GM18502 (cell line): ENCODE results near the gene ARHGEF38.
"Not testable (repeated sequence)": the region's sequence is repeated elsewhere in the genome, so short reads cannot be mapped to it uniquely, and the experiment has no call there.

Experiments used
- ATAC-seq: cut with Tn5 transposase; IDR thresholded peaks from one replicate; pipeline ENCODE4 v1.9.1; 2021; ENCODE audit warnings: mild to moderate bottlenecking; ENCODE audit not compliant: unreplicated experiment, poor library complexity

The ARHGEF38 gene

DNA sequence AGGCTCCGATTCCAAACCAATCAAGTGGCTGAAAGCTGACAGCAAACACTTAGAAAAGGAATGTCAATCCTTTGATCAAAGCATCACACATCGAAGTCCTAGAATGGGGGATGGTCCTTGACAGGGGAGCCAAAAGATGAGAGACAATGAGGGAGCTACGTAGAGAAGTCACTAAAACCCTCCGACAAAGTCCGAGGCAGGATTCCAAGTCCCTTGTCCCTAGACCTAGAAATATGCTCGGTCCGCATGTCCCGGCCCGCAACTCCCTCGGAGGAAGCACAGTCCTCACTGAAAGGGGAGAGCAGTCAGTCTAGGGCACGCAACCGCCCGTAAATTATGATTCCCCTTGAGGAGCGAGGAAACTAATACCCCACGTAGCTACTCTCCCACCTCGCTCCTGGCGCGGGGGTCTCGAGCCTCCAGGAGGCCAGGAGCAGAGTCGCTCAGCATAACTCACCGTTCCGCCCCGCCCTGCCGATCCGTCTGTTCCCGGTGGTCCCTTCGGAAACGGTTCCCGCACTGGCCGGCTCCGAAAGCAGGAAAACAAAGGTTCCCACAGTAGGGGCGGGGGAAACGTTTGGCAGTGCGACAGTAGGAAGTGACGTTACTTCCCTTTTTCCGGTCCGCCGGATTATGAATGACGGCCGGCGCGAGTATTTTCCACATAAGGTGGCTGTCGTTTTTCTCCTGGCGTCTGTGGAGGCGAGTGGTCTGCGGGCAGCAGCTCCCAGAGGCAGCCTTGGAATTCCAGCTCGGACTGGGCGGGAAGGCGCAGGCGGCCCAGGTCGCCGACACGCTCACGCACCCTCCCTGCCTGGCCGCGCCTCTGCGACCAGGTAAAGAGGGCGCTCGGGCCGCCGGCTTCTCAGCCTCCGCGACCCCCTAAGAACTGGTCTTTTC, 156.0 kb downstream of the ARHGEF38 start, which contains the start of the genes GSTCD and INTS12:
TSS of gene GSTCD (plus strand) at position 604 of the 900 bp plus-strand sequence. CDS start 8,830 bp downstream, outside the sequence.
TSS of gene INTS12 (minus strand) at position 509 of the 900 bp plus-strand sequence. CDS start 8,684 bp downstream, outside the sequence.
- peak; percentile 81 for ATAC-seq

DNA sequence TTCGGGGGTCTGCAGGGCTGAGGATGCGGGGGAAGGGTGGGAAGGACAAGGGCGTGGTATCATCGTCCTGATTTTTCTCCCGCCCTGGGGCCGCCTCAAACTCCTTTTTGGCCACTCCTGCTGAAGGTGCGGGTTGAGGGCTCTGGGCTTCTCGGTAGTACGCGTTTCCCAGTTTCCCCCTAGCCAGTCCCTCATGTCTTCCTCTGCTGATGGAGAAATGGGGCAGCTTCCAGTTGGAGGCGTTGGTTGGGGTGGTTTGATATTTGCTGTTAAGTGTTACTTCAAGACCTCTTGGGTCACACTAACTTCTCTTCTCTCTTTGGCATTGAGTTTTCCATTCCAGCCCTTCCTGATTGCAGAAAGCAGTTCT, 156.6 kb downstream of the ARHGEF38 start:
- peak; percentile 37 for ATAC-seq

DNA sequence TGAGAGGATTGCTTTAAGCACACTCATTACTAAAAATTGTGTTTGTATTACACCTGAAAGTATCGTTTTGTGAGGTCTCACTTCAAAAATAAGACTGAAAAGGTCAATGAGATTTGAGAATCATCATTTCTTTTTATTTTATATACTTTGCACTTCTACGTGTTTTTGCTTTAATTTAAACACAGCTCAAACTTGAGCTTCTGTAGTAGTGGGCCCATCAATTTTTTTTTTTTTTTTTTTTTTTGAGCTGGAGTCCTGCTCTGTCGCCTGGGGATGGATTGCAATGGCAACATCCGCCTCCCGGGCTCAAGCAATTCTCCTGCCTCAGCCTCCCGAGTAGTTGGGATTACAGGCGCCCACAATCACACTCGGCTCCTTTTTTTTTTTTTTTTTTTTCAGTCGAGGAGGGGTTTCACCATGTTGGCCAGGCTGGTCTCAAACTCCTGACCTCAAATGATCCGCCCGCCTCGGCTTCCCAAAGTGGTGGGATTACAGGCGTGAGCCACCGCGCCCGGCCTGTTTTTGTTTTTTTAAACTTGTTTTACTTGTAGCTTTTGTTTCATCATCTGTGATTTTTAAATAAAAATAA, 157.7 kb downstream of the ARHGEF38 start:
- no peak for ATAC-seq

DNA sequence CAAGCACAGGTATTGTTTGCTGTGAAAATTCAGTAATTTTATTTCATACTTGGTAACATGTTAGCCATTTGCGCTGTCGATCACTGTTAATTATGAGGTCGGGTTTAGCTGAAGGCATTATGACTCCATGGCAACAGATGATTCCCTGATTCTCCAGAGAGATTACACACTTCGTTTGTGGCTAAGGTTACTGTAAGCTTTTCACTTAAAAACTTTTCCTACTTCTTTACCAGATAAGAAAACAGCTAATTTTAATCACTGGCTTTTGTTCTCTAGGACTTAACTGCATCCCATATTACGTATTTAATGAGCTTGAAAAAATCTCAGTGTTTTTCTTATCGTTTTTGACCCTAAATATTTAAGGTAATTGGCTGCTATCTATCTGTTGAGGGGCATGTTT, 158.3 kb downstream of the ARHGEF38 start:
- no peak for ATAC-seq

DNA sequence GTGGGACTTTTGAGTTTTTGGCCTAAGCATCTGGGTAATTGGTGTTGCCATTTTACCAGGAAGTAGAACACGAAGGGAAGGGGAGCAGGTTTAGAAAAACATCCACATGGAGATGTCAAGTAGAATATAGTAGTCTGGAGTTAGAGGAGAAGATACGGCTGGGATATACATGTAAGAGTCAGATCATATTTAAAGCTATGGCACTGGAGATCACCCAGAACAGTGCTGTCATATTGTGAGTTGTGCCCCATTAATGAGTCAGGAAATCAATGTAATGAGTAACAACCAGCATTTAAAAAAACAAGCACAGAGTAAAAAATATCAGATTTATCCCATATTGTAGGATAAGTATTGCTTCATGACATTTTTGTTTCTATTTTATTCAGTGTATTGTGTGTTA, 160.3 kb downstream of the ARHGEF38 start:
- ATAC-seq, result no peak

DNA sequence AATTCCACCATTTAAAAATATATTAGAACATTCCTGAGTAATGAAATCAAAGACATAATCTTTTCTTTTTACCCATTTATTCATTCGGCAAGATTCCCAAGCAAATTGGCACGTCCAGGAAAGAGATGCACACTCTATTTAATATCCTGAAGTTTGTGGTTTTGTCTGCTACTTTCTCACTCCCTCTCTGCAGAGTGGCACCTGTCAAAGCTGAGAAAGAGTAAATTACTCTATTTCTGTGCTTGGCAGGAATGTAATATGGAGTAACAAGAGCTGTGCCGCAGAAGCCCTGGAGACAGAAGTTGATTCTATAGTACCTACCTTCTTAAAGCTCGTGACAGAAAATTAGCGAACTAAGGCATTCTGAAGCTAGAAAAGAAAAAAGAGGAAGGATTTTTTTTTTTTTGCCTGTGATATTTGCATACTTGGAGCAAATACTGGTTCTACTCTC, 161.7 kb downstream of the ARHGEF38 start:
- ATAC-seq, result peak; percentile 60

DNA sequence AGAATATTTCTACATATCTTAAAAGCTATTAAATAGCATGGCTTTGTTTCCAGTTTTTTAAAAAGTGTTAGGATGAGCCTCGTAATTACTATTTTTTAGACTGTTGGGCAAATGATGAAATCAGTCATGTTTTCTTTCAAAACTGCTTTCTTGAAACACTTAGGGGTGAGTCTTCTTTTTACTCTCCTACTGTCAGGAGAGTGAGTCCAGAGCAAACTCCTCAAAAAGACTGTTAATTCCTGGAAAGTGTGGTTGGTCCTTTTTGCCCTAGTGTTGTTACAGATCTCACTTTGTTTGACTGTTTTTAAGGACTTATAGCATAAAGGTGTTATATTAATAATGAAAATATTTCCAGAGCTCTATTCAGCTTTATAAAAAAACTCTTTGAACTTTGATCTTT, 162.5 kb downstream of the ARHGEF38 start:
- ATAC-seq, result no peak

DNA sequence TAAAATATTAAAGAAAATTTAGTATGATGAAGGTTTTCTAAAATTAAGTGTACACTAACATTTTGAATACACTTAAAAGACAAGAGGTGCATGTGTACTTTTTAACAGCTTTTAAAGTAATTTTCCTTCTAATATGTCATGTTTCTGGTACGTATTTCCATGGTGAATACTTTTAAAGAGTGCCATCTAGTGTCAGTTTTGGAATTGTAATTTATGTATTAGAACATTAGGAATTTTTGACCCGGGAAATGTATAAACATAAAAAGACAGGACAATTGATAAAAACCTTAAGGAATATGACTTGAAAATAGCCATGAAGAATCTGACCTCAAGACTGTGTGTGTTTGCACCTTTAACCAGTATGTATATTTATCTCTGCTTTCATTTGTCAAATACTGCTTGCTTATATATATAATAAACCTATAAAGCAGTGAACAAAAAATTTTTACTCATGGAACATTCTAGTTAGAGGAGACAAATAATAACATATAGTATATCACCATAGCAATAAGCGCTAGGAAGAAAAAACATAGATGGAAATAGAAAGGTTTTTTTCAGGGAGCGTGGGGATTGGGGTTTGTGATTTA, 163.4 kb downstream of the ARHGEF38 start:
- no peak for ATAC-seq

DNA sequence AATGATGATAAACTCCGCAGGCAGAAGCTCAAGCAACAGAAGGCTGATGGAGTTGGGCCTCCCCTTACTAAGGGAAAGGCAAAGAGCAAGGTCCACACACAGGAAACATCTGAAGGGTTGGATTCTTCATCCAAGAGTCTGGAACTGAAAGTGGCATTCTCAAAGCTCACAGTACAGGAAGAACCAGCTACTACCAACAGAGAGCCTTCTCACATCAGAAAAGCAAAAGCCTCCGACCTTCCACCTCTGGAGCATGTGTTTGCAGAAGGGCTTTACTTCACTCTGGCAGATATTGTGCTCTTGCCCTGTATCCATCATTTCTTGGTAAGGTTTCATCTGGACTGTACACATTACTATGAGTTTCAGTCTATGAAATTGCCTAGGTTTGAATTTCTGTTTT, 166.8 kb downstream of the ARHGEF38 start:
- ATAC-seq, result no peak

DNA sequence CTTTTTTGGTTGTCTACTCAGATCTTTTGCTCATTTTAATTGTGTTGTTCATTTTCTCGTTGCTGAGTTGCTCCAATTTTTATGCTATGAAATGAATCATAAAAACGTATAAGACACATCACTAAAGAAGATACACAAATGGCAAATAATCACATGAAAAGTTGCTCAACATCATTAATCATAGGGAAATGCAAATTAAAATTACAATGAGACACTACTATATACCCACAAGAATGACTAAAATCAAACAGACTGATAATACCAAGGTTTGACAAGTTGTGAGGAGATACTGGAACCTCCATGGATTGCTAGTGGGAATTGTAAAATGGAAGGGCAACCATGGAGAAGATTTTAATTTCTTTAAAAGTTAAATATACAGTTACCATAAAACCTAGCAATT, 173.2 kb downstream of the ARHGEF38 start:
- ATAC-seq, result no peak

DNA sequence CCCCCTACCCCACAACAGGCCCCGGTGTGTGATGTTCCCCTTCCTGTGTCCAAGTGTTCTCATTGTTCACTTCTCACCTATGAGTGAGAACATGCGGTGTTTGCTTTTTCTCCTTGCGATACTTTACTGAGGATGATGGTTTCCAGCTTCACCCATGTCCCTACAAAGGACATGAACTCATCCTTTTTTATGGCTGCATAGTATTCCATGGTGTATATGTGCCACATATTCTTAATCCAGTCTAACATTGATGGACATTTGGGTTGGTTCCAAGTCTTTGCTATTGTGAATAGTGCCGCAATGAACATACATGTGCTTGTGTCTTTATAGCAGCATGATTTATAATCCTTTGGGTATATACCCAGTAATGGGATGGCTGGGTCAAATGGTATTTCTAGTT, 177.5 kb downstream of the ARHGEF38 start:
- ATAC-seq, result not testable (repeated sequence)
